ENCODE results near the gene ACTL10. TPM values are rescaled to one million over a fixed set of nuclear protein-coding genes. Genes with fewer than 3 reads are reported as not detected.

Gene ACTL10
- total RNA-seq, 1 donor, result 6.2 TPM

DNA sequence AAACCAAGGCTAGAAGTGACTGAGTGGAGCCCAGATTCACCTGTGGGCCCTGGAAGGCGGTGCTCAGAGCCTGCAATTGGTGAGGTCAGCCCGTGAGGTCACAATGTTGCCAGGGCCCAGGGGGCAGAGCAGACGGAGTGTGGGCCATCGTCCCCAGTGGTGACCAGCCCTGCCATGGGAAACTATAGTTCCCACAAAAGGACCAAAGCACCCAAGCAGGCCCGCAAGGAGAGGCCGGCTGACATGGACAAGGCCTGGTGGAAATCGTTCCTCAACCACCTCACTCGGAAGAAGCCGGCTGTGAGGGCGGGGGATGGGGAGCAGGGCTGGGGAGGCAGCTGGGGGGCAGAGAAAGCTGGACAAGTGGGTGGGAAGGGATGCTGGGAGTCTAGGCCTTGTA lies 4.6 kb upstream of the ACTL10 start, which contains the start of gene C20orf144:
TSS of gene C20orf144 (plus strand) at position 156 of the 400 bp plus-strand sequence. CDS start at position 175, 19 bp downstream.
- DNase-seq (ENCODE audit: low read depth in 2 of 3, low spot score in 2 of 3), result no peak

DNA sequence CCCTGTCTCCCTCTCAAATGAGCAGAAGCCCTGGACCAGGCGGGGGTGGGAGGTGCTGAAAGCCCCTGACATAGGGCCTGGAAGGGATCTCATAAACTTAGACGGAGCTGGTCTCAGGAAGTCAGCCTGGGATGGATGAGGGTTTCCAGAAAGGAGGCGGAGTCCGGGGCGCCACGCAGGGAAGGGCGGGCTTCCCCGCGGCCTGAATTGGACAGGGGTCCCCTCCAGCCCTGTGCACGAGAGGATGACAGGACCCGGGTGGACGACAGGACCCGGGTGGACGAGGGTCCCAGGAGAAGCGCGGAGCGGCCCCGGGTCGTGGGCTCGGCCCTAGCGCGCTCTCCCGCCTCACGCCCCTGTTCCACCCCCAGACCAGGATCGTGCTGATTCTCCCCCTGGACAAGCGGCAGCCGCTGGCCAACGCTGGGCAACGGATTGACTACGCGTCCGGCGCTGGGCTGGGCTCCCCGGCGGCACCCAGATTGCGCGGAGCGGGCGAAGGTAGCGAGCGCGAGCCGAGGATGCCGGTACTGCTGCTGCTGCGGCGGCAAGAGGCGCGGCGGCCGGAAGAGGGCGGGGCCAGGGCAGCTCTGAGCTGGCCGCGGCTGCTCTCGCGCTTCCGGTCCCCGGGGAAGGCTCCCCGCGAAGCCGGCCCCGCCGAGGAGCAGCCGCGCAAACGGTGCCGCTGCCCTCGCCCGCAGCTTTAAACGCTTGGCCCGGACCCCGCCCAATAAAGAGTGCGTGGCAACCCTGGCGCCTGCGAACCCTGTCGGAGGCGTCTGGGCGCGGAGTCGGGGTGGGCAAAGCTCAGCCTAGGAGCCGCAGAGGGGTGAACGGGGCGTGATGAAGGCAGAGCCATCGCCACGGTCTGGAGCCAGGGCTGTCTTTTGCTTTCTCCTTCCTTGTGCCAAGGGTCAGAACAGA lies 3.3 kb upstream of the ACTL10 start:
- DNase-seq (ENCODE audit: low read depth in 2 of 3, low spot score in 2 of 3), result peak; percentile 60 to 79 (median 75)

DNA sequence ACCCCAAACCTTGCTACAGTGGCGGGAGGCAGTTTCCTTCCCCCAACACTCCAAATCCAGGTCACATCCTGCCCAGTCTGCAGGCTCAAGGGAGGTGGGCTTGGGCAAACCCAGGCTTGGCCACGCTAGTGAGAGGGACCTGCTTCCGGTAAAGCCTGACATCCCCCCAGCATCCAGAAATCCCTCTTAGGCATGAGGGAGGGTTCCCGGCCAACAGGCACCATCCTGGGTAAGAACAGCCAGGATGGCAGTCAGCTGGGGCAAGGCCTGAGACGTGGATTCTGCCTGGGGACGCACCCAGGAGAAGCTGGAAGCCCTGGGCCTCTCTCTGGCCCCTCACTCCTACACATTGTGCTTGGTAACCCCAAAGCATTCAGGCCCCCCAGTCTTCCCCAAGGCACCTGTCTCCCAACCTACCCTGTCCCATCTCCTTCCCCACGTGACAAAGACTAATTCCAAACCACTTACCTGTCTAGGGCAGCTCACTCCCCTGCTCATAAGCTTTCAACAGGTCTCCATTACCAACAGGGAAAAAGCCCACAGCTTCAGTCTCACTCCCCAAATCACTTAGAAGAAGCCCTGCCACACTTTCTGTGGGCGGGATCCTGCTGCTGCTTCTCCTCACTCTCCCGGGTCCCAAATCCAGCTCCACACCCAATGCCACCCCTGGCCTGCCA lies 2.5 kb upstream of the ACTL10 start:
- DNase-seq (ENCODE audit: low read depth in 2 of 3, low spot score in 2 of 3), result no peak

GRCh38 chr20:33664762-33665144 lies 2.0 kb upstream of the ACTL10 start:
- no peak for DNase-seq (ENCODE audit: low read depth in 2 of 3, low spot score in 2 of 3)

DNA sequence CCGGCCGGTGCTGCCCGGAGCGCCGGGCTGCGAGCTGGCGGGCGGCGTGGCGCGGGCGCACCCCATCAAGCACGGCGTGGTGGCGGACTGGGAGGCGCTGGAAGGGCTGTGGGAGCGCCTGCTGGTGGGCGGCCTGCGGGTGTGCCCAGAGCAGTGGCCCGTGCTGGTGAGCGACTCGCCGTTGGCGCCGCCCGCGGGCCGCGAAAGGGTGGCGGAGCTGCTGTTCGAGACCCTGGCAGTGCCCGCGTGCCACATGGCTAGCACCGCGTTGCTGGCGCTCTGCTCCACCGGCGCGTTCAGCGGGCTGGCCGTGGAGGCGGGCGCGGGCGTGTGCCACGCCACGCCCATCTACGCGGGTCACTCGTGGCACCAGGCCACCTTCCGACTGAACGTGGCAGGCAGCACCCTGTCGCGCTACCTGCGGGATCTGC lies 517 bp downstream of the ACTL10 start:
- DNase-seq (ENCODE audit: low read depth in 2 of 3, low spot score in 2 of 3), result peak in 1 of 3 donors; percentile 14

DNA sequence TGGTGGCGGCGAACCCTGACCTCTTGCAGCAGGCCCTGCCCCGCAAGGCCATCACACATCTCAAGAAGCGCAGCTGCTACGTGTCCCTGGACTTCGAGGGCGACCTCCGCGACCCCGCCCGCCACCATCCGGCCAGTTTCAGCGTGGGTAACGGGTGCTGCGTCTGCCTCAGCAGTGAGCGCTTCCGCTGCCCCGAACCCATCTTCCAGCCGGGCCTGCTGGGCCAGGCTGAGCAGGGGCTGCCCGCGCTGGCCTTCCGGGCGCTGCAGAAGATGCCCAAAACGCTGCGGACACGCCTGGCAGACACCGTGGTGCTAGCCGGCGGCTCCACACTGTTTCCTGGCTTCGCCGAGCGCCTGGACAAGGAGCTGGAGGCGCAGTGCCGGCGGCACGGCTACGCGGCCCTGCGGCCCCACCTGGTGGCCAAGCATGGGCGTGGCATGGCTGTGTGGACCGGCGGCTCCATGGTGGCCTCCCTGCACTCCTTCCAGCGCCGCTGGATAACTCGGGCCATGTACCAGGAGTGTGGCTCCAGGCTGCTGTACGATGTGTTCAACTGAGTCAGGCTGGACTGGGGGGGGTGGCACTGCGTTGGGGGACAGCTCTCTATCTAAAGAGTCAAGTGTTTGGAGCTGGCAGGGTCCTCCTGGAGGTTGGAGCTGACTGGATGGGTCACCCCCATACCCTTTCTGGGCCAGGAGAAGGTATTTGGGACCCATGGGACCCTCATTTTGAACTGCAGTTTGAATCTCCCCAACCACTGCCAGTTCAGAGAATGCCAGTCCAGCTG lies 1.1 kb downstream of the ACTL10 start:
- DNase-seq (ENCODE audit: low read depth in 2 of 3, low spot score in 2 of 3), result peak; percentile 62 to 73 (median 67)

DNA sequence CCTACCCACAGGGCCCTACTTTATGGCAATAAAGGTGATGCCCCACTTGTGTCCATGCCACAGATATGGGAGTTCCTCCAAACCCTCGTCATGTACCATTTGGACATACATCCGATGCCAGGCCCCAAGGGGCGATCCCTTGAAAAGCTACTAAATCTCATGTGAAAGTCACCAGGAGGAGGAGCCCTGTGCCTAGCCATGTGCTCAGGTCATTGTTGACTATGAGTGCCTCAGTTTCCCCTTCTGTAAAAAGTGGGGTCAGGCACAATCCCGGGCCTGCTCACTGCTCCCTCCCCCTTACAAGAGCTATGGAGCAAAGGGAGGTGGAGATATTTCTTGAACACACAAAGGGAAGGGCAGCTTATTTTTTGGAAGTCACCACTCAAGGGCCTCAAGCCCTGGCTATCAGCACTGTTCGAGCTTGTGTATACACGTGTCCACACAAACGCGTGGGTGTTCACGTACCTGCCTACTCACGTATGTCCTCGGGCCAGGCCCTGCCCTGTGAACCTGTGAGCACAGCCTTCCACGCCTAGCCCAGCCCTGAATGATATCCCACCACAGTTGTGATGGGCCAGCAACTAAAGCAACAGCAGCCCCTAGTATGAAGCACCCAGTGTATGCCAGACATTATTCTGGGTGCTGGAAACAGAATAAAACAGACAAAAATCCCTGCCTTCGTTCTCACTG lies 1.9 kb downstream of the ACTL10 start:
- no peak for DNase-seq (ENCODE audit: low read depth in 2 of 3, low spot score in 2 of 3)

DNA sequence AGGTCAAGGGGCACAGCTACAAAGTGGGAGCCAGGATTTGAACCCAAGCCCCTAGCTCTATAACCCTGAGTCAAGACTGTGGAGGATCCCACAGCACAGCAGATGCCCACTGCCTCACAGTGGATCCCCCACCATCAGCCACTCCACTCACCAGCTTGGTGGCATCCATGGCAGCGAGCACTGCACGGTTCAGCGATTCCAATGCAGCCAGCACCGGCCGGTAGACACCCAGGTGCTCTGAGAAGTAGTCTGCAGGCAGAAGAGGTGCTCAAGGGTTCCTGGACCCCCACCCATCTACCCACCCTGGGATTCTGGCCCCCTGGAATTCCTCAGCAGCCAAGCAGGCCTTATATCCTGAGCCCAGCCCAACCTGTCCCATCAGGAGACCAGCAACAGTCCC lies 2.5 kb downstream of the ACTL10 start:
- no peak for DNase-seq (ENCODE audit: low read depth in 2 of 3, low spot score in 2 of 3)

GRCh38 chr20:33669873-33670640 lies 3.3 kb downstream of the ACTL10 start:
- no peak for DNase-seq (ENCODE audit: low read depth in 2 of 3, low spot score in 2 of 3)

DNA sequence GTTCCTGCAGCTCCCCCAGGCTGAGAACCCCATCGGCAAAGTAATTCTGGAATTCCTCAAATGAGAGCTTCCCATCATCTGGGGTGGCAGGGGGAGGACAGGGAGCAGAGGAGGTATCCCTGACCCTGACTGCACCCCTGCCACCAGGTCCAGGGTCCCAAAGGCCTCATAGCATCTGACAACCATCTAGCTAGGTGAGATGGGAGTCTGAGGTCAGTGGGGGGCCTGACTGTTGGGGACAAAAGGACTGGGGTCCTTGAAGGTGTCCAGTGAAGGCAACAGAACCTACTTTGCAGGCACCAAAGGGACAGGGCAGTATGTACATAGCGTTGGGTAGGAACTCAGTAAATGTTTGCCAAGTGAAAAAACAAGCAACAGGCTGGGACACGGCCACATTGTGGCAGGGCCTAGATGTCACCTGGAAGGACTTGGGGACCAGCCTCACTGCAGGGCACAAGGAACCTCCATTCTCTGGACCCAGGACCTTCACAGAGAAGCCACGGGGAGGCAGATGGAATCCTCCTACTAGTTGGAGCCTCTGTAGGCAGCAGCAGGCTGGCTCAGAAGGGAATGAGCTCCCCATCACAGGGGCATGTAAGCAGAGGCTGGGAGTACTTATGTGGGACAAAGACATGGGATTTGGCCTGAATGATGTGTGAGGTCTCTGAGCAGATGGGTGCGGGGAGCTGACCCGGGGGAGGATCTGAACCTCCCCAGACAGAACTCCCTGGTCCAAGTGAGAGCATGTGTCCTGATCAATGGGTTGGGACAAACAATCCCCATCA lies 4.2 kb downstream of the ACTL10 start:
- DNase-seq (ENCODE audit: low read depth in 2 of 3, low spot score in 2 of 3), result no peak

GRCh38 chr20:33671573-33672288 lies 5.0 kb downstream of the ACTL10 start:
- DNase-seq (ENCODE audit: low read depth in 2 of 3, low spot score in 2 of 3), result no peak

- DNase-seq (ENCODE audit: low read depth in 2 of 3, low spot score in 2 of 3), result no peak
Observed at GRCh38 chr20:33672426-33673113, 5.8 kb downstream of the ACTL10 start.

DNA sequence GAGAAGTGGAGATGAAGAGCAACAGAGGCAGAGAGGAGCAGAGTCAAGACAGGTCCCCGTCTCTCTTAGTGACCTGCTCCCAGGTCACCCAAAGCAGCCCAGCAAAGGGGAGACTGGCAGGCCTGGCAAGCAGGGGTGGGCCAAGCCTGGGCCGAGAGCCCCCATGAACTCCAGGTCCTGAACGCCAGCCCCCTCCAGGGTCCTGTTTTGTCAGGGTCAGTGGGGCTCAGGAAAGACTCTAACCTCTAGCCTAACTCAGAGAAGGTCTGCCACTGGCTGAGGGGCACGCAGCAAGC lies 6.3 kb downstream of the ACTL10 start:
- no peak for DNase-seq (ENCODE audit: low read depth in 2 of 3, low spot score in 2 of 3)

DNA sequence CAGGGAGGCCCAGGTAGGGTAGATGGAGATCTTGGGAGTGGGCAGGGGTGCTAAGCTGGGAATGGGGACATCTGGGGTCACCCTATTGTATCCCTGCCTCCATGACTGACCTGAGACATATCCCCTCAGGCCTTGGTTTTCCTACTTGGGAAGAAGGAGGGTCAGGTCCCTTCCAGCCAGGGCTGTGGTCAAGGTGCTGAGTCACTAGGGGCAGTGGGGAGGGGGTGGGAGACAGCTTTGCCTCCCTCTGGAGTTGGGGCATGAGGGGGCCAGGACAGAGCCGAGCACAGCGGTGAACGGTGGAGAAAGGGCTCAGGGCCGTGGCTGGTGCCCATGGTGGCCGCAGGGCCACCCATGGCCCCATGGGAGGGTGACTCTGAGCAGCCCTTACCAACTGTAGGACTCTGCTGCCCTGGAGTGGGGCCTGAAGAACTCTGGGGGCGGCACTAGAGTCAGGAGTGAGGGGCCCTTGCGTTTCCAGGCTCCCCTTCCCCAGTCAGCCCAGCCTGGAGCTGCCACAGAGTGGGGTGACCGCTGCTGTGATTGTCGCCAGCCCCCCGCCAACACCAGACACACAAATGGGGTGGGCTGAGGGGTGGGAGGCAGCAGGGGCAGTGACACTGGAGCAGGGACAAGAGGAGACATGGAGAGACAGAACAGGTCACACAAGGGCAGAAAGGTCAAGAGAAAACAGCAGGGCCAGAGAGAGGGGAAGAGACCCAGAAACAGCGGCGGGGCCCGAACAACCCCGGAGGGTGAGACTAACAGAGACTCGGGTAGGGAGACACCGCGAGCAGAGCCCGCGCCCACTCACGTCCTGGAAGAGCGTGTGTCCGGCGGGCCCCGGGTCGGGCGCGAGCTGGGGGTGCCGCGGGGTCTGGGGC lies 6.9 kb downstream of the ACTL10 start:
- DNase-seq (ENCODE audit: low read depth in 2 of 3, low spot score in 2 of 3), result no peak

DNA sequence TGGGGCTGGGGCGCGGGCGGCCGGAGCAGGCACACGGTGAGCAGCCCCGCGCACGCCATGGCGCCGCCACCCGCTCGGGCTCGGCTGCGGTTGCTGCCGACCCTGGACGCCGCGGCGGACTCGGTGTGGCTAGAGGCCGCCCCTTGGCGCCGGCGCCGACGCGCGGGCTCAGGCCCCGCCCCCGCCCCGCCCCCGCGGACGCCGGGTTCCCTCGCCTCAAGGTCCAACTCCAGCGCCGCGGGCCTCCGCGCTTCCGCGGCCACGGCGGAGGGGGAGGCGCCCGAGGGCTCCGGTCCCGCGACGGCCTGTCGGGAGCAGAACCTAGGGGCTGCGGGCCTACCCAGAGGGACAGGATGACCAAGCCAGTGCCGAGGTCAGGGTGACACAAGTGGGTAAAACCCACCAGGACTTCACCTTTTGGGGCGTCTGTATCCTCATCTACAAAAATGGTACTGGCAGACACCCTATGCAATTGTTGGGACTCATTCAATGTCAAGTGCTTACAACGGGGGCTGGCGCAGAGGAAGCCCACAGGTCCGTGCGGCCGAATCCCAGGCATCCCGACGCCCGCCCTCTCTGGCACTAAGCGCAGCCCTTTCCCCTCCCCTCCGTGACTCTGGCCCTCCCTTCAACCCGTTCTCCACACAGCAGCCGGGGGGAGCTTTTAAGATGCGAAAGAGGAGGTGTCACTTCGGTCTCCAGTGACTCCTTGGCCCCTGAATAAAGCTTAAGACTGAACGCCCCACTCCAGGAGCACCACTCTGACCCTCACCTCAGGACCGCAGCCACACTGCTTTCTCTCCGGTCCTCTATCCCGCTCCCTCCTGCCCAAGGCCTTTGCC lies 7.8 kb downstream of the ACTL10 start, which contains the start of gene NECAB3:
TSS of gene NECAB3 (minus strand) at position 135 of the 842 bp plus-strand sequence. CDS start at position 59, 76 bp downstream.
- DNase-seq (ENCODE audit: low read depth in 2 of 3, low spot score in 2 of 3), result peak in 2 of 3 donors; percentile 61 to 63
